Retinal pigment epithelial cell (primary cell): ENCODE results near the gene RNU1-2.
"Not testable (repeated sequence)": the region's sequence is repeated elsewhere in the genome, so short reads cannot be mapped to it uniquely, and the experiment has no call there.

Experiments used
- DNase-seq: peaks from one replicate; pipeline ENCODE4 v3.0.0-alpha.2; 2010; ENCODE audit warnings: low read depth
- H3K4me3 ChIP-seq: 2 replicates; pipeline ENCODE4 v1.5.1; 2011; ENCODE audit warnings: mild to moderate bottlenecking, low read length, control low read depth, moderate library complexity
- TF ChIP-seq, protein P1 (sequence below): conservative IDR thresholded peaks from 2 replicates; pipeline ENCODE4 v1.5.1; 2011; ENCODE audit warnings: low read depth, low read length, control low read depth, inconsistent platforms

Gene RNU1-2

DNA sequence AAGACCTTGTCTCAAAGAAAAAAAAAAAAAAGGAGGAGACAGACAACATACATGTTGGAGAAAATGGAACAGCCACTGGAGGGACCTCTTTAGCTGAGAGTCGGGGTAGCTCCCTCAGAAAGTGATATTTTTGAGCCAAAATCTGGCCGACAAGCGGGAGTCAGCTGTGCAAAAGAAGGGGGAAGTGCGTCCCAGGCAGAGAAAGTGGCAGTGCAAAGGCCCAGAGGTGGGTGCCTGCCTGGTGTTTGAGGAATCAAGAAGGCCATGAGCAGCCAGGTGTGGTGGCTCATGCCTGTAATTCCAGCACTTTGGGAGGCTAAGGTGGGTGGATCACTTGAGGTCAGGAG, 19.8 kb downstream of the RNU1-2 start:
- H3K4me3 ChIP-seq, result no peak overlapping the region
- TF ChIP-seq, protein P1, sequence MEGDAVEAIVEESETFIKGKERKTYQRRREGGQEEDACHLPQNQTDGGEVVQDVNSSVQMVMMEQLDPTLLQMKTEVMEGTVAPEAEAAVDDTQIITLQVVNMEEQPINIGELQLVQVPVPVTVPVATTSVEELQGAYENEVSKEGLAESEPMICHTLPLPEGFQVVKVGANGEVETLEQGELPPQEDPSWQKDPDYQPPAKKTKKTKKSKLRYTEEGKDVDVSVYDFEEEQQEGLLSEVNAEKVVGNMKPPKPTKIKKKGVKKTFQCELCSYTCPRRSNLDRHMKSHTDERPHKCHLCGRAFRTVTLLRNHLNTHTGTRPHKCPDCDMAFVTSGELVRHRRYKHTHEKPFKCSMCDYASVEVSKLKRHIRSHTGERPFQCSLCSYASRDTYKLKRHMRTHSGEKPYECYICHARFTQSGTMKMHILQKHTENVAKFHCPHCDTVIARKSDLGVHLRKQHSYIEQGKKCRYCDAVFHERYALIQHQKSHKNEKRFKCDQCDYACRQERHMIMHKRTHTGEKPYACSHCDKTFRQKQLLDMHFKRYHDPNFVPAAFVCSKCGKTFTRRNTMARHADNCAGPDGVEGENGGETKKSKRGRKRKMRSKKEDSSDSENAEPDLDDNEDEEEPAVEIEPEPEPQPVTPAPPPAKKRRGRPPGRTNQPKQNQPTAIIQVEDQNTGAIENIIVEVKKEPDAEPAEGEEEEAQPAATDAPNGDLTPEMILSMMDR, result peak; percentile 11
- no peak for DNase-seq

DNA sequence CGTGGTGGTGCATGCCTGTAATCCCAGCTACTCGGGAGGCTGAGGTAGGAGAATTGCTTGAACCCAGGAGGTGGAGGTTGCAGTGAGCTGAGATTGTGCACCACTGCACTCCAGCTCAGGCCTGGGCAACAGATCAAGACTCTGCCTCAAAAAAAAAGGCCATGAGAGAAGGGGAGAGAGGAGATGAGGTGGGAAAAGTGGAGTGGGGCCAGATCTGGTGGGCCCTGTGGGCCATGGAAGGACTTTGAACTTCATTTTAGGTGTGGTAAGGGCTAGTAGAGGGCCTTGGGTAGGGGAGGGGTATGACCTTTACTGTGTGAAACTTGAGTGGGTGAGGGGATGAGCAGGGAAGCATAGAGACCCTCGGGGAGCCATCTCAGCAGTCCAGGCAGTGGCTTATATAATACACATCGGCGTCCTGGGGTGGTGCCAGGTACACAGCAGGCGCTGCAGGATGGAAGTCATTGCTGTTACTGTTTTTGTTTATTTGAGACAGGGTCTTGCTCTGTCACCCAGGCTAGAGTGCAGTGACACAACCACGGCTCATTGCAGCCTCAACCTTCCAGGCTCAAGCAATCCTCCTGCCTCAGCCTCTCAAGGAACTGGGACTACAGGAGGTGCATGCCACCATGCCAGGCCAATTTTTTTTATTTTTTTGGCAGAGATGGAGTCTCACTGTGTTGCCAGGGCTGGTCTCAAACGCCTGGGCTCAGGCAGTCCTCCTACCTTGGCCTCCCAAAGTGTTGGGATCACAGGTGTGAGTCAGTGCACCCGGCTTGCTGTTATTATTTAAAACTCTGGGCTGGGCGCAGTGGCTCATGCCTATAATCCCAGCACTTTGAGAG, 20.5 kb downstream of the RNU1-2 start:
- not testable (repeated sequence) for DNase-seq

DNA sequence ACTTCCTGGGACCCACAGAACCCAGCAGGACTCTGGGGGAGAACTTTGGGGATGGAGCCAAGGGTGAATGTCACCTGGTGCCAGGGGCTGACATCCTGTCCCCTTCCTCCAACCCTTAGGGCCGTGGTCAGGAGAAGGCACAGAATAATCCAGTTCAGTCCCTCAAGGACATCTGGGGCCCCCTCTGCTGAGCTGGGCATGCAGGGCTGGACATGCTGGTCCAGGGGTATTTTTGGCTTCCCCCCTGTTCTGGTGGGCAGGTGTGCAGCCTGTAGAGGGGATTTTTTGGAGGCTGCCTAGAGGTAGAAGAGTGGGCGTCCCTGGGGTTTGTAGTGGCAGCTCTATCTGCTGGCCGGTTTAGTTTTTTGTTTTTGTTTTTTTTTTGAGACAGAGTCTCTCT, 22.6 kb downstream of the RNU1-2 start:
- DNase-seq, result no peak
- H3K4me3 ChIP-seq, result no peak overlapping the region
- TF ChIP-seq, protein P1, result no peak

More for the DNA sequence above, 20.5 kb downstream of the RNU1-2 start:
- not testable (repeated sequence) for H3K4me3 ChIP-seq

DNA sequence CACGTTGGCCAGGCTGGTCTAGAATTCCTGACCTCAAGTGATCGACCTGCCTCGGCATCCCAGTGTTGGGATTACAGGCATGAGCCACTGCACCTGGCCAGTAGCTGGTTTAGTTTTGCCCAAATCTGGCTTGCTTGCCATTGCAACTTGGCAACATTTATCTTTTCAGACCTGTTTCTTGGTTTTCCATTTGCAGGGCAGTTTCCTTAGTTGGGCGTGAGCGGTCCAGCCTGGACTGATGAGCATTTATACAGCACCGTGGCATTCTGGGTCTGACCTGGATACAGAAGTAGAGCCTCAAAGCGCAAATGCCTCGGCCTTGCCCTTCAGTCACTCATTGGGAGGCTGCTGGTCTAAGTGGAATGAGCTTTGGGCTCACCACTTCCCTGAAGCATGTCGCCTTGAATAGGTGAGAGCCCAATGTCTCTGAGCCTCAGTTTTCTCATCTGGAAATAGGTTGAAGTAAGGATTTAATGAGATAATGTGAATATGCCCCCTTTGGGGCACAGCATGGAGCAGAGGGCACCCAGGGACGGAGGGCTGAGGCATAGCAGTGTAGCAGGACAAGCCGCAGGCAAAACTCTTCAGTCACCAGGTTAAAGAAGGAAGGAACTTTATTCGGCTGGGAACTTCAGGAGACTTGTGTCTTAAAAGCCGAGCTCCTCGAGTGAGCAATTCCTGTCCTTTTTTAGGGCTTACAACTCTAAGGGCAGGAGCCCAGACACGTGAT, 23.3 kb downstream of the RNU1-2 start:
- DNase-seq, H3K4me3 ChIP-seq: not testable (repeated sequence)

DNA sequence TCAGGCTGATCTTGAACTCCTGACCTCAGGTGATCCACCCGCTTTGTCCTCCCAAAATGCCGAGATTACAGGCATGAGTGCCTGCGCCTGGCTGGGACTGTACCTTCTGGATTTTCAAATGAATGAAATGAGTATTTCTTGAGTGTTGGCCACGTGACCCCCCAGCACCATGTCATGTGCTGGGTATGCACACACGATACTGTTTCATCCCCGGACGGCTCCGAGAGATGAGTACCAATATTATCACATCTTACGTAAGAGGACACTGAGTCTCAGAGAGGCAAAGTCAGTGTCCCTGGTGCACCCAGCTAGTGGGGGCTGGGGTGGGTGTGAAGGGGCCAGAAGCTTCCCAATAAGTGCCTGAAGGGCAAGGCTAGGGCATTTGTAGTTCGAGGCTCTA, 25.2 kb downstream of the RNU1-2 start:
- H3K4me3 ChIP-seq, result no peak overlapping the region
- TF ChIP-seq, protein P1, result no peak
- no peak for DNase-seq

DNA sequence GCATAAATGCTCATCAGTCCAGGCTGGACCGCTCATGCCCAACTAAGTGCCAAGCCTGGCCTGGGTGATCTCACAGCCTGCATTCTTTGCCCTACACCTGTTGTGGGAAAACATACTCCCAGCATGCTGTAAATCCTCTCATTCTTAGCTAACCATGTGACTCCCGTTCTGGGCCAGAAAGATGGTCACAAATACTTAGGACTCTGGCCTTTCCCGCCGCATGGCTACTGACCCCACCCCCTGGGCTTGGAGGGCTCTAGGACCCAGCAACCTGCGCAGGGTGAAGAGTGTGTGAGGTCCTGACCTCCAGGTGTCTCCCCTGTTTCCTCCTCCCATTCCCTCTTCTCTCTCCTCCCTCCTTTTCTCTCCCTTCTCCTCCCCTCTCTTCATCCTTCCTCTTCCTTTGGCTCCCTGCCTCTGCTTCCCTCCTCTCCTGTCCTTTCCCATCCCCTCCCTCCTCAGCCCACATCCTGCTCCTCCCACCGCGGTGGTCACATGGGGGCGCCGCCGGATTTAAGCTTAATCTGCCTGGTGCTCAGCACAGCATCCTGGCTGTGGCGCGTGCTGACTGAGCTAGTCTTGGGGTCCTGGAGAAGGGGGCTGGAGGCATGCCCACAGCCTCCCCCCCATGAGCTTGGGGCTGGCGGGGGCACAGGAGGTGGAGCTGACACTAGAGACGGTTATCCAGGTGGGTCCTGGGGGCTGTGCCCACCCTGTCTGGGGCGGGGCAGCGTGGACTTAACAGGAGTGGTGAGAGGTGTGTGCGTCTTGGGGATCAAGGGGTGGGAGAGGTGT, 25.8 kb downstream of the RNU1-2 start, which contains the start of gene CROCC:
Gene CROCC (plus strand): TSS at position 541 of the 795 bp plus-strand sequence. CDS start 88 bp downstream, at position 629.
- H3K4me3 ChIP-seq, result peak within 1 kb of the TSS; percentile 61
- peak; percentile 86 for DNase-seq
- TF ChIP-seq, protein P1, result no peak

DNA sequence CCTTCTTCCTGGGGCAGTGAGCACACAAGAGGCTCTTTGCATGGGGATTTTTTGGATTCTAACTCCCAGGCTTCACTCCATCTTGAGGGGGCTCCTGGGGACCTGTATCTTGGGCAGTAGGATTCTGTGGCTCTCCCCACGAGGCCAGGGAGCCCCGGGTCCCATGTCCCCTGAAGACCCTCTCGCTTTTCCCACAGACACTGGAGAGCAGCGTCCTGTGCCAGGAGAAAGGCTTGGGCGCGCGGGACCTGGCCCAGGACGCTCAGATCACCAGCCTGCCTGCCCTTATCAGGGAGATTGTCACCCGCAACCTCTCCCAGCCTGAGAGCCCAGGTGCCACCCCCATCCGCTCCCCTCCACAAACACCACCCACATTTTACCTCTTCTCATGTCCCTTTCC, 26.7 kb downstream of the RNU1-2 start:
- H3K4me3 ChIP-seq, result peak overlapping the region; percentile 61
- TF ChIP-seq, protein P1, result no peak
- no peak for DNase-seq
